COR-L47 (cell line): ENCODE data around the gene ITGAE.
"Not testable (repeated sequence)": the region's sequence is repeated elsewhere in the genome, so short reads cannot be mapped to it uniquely, and the experiment has no call there.

ENCODE experiments used
- DNase-seq: peaks from one replicate; lab custom pipeline; 2025; lab: John Stamatoyannopoulos, UW

Gene ITGAE

DNA sequence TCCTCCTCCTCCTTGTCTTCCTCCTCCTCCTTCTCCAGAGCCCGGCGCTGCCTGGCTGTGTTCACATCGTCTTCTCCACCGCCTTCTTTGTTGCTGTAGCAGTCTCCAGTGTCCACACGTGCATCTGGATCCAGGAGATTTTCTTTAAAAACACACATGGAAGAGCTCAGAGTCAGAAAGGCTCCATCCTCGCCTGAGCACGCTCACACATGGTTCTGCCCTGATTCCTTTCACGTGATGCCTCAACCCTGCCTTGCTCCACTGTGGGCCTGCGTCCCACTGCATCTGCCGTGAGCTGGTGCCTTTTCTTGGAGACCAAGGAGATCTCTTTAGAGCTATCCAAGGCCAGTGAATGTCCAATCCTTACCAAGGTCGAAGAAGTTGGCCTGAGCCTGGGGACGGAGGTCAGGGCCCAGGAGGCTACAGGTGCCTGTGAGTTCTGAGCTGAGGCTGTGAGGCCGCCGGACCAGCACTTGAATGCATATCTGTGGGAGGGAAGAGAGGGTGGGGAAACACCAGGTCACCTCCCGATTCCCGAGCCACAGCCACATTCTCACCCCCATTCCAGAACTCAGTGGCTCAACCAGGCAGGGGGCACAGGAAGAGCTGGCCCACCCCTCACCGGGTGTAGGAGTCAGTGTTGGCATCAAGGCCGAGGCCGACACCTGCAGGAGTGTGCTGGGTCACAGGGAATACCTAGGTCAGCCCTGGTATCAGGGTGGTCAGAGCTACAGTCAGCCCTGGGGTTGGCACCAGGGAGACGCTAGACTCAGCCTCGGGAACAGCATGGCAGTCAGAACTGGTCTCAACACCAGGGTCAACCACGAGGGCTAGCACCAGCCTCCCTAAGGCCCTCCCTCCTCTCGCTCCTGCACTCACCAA lies 39.7 kb downstream of the ITGAE start:
- DNase-seq, result no peak

DNA sequence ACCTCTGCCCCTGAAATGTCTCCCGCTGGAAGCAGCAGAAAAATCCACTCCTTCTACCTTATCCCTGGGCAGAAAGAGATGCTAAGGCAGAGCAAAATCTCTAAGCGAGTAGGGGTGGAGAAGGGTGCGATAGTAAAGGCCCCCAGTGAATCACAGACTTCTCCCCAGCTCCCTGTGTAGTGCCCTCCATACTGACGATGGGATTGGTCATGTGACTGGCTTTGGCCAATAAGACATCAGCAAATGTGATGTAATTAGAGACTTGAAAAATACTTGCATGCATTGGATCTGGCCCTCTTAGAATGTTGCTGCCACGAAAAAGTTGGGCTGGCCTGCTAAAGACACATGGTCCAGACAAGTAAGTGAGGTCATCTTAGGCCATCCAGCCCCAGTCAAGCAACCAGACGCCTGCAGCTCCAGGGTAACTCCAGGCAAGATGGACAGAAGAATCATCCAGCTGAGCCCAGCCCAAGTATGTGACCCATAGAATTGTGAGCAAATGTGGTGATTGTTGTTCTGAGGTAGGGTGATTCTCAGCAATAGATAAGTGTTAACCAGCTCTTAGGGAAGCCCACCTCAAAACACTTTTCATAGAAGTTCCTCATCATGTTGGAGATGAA lies 41.3 kb downstream of the ITGAE start:
- DNase-seq, result no peak

DNA sequence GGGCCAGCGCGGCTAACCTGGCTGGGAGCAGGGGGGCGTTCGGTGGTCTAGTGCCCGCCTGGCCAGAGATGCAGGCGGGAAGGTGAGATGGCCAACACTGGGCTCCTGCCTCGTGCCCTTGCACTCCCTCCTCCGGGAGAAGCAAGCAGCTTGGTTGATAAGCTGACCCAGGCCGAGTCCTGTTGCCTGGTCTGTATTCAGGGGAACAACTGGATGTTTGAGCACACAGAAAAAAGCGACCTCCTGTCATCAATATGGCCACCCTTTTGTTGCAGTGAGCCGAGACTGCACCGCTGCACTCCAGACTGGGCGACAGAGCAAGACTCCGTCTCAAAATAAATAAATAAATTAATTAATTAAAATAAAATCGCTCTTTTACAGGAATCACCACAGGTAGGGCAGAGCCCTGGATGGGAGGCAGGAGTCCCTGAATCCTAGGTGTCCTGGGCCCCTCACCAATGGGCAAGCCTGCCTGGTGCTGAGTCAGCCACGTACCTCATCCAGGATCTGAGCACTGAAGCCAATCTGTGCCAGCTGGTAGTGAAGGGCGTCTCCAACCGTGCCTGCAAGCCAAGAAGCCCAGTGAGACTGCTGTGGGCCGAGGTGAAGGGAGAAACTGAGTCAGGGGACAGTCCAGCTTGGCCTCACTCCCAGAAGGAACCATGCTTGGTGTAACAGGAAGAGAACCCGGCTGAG lies 45.5 kb downstream of the ITGAE start:
- DNase-seq, result no peak

DNA sequence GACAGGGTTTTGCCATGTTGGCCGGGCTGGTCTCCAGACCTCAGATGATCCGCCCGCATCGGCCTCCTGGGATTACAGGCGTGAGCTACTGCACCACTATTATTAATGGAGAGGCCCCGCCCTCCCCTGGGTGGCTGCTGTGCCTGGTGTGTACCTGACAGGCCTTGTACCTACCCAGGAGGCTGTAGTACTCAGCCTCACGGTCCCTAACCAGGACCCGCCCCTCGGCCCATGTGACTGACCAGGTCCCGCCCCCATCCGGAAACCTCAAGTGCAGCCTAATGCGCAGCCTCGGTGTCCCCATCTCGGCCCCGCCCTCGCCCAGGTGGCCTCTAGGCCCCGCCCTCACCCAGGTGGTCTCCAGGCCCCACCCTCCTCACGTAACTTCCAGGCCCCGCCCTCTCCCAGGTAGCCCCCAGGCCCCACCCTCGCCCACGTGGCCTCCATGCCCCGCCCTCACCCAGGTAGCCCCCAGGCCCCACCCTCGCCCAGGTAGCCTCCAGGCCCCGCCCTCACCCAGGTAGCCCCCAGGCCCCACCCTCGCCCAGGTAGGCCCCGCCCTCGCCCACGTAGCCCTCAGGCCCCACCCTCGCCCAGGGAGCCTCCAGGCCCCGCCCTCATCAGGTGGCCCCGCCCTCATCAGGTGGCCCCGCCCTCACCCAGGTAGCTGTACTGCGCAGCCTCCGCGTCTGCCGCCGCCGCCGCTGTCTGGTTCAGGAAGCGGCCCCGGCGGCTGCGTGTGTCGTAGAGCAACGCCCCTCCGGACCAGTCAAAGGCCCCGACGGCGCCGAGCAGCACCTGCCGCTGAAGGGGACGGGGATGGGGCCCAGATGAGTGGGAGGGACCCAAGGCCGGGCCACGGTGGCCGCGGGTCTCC lies 46.3 kb downstream of the ITGAE start:
- peak; percentile 78 for DNase-seq

DNA sequence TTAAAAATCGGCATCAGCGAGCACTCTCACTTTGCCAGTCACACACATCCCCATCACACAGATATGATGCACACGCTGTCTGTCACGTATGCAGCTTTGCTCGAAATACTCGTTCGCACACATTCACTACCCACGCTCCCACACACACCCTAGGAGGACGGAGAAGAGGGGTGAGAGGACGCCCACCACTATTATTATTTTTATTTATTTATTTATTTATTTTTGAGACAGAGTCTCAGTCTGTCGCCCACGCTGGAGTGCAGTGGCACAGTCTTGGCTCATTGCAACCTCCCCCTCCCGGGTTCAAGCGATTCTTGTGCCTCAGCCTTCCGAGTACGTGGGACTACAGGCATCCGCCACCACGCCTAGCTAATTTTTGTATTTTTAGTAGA lies 46.9 kb downstream of the ITGAE start:
- DNase-seq, result no peak

DNA sequence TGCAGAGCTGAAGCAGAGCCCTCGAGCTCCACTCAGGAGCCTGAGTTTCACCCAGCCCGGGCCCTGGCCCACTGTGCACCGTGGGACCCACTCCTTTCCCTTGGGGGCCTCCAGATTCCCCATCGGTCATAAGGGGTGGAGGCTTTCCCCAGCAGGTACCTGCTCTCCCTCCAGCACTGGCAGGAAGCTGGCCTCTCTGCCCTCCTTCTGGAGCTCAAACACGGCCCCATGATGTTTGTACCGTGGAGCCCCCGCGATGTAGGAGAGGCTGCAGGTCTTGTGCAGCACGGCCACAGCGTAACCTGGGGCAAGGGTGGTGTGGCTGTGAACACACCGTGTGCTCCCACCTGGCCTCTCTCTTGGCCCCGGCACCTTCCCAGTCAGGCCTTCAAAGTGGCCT lies 47.4 kb downstream of the ITGAE start:
- DNase-seq, result no peak

DNA sequence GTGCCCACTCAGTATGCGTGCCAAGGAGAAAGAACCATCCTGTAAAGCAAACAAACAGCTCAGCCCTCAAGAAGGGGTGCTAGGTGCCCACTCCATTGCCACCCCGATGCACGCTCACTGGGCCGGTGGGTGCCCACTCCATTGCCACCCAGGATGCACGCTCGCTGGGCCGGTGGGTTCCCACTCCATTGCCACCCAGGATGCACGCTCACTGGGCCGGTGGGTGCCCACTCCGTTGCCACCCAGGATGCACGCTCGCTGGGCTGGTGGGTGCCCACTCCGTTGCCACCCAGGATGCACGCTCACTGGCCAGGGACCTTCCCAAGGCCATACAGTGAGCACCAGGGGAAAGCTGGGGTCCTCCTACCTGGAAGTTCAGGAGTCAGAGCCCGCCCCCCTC lies 49.2 kb downstream of the ITGAE start:
- no peak for DNase-seq

DNA sequence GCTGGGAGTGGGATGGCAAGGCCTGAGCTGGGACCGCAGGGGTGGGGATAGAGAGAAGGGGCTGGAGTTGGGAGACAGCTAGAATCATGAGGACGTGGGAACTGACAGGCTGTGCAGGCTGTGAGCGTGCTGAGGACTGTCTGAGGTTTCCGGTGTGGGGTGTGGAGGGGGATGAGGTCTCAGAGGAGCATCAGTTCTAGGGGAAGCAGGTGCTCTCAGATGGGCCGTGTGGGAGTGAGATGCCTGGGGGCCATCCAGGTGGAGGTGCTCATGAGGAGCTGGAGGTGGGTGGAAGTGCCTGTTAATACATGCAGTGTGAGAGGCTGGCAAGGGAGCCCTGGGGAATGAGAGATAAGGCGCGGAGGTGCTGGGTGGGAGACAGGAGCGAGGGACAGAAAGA lies 50.1 kb downstream of the ITGAE start:
- no peak for DNase-seq

DNA sequence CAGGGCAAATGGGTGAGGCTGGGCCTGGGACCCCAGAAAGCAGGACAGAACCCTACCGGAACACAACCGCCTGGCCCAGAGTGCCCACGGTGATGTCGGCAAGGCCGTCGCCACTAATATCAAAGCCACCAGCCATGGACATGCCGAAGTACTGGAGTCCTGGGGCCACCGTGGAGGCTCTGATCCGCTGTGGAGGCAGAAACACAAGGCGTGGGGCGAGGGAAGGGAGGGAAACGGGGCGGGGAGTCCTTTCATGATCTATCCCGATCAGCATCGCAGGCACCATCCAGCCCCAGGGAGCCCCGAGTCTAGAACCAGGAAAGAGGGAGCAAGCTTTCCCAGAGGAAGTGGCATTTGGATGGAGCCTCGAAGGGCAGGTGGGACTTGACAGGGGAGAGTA lies 50.7 kb downstream of the ITGAE start:
- no peak for DNase-seq

DNA sequence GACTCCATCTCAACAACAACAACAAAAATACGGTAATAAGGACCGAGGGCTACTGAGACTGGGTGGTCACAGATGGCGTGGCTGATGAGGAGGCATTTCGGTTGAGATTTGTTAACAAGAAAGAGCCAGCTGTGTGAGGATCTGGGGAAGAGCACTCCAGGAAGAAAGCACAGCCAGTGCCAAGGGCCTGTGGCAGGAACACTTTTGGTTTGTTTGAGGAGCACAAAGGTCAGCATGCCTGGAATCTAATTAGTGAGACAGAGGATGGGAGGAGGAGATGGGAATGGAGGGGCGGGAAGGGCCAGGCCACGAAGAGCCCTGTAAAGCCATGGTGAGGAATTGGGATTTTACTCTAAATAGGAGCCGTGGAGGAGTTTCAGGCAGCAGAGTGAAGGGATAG lies 52.4 kb downstream of the ITGAE start:
- no peak for DNase-seq

DNA sequence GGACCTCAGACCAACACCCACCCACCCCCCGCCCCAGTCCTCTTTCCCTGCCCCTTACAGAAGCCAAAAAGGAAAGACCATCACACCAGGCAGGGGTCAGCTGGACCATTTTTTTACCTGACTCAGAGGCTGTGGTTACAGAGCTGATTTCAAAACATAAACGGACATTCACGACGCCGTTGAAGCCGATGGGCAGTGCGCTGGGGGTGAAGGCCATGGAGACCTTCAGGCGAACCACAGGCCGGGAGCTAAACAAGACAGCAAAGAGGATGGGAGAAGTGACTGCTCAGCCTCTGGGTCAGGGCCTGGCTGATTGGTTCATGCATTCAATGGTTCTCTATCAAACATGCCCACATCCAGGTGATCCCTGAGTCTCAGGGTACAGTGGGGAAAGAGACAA lies 53.2 kb downstream of the ITGAE start:
- no peak for DNase-seq

DNA sequence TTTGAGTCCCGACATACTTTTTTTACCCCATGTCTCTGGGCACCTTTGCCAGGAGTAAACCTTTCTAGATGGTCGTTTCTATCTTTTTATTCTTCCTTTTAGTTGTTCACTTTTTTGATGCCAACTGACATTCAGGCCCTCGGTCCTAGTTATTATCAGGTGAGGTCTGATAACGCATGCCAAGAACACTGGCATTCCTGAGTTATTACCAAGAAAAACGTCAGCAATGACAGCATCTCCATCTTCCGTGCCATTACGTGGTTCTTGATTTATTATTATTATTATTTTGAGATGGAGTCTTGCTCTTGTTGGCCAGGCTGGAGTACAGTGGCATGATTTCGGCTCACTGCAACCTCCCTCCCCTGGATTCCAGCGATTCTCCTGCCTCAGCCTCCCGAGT lies 55.9 kb downstream of the ITGAE start:
- no peak for DNase-seq

DNA sequence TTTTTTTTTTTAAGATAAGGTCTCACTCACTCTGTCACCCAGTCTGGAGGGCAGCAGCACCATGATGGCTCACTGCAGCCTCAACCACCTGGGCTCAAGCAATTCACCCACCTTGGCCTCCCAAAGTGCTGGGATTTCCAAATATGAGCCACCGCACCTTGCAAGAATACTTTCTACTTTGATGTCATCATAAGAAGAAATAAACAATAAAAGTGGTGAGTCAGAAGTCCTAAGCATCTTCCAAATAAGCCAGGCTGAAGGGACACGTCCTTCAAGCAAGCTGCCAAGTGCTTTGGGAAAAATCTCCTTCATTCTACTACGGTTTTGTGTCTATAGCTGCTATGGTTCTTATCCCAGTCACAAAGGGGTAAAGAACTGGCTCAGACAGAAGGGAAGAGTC lies 57.0 kb downstream of the ITGAE start:
- no peak for DNase-seq

DNA sequence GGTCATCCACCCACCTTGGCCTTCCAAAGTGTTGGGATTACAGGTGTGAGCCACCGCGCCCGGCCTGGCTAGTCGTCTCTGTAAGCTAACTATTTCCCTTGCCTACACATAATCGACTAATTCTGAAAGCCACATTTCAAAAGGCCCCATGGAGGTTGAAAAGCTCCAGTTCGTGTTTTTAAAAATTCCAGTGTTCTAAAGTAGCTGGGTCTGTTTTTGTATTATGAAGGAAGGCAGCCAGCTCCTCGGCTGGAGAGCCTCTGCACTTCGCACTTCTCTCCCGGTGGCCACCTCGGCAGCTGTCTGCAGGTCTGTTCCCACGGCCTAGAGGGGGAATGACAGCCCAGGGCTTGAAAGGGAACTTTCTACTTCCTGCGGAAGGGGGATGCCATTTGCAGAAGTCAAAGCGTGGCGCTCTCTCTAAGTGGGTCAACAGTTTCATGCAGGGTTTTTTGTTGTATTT lies 60.3 kb downstream of the ITGAE start:
- no peak for DNase-seq

DNA sequence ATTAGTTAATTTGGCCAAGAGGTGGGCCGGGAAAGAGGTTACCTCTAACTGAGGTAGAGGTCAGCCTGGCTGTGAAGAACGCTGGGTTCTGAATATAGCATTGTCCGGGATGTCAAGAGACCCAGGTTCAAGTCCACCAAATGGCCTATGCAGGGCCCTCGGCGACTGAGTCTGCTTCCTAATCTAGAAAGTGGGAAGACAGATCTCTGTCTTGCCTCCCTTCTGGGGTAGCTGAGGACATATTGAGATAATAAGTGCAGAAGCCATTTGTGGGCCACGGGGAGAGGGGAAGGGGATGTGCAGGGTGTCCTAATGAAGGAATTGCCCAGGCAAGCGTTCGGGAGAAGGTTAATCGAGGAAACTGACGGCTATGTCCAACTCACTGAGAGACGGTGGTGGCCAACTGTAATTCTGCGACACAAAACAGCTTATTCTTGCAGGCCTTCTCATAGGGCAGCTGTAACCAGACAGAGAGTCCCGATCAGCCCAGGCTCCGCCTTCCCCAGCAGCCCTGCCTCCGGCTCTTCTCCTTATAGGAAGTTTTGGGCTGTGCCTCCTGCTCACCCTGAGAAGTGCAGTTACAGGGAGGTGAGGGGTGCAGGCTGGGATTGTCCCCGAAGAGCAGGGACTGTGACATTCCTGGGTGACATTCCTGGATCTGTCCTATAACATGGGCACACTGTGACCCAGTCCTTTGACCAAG lies 61.4 kb downstream of the ITGAE start:
- DNase-seq, result no peak

DNA sequence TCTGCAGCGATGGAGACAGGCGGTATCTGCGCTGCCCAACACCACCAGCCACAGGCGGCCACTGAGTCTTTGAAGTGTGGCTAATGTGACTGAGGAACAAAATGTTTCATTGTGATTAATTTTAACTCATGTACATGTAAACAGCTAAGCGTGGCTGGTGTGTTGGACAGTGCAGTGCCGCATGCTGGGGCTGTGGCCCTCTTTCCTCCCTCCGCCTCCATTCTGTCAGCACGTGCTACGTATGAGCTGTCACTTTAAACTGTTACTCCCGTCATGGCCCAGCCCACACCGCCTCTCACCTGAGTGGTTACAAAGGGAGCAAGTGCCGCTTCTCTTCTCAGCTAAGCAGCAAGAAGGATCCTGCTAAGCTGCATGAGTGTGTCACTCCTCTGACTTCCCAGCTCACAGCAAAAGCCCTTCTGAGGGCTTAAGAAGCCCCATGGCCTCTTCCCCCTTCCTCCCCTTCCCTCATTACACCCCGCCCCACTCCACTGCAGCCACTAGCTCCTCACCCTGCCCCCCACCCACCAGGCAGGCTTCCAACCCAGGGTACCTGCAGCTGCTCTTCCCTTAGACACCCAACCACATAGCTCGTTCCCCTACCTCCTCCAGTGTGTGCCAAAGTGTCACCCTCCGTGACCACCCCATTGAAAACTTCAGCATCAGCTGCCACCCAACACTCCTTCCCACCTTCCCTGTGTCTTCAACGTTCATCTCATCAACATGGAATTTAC lies 62.3 kb downstream of the ITGAE start:
- DNase-seq, result peak; percentile 7

DNA sequence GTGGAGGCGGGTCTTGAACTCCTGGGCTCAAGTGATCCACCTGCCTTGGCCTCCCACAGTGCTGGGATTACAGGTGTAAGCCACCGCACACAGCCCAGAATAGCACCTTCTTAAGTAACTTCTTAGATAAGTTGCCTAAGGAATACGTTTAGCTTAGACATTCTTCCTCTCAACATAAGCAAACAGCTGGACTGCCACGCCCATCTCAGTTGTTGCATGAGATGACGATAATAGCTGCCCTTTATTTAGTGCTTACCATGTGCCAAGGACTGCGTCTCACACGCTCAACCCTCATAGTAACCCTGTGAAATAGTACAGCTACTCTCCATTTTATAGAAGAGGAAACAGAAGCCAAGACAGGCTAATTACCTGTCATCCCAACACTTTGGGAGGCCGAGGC lies 65.5 kb downstream of the ITGAE start:
- no peak for DNase-seq

DNA sequence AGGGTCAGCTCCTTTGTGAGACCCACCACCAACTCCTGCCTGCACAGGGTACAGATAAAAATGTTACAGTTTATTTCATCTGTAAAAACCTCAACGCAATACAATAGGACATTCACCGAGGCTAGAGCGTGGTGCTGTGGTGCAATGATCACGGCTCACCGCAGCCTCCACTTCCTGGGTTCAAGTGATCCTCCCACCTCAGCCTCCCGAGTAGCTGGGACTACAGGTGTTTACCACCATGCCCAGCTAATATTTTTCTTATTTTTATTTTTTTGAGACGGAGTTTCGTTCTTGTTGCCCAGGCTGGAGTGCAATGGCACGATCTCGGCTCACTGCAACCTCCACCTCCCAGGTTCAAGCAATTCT lies 66.1 kb downstream of the ITGAE start:
- DNase-seq, result not testable (repeated sequence)

DNA sequence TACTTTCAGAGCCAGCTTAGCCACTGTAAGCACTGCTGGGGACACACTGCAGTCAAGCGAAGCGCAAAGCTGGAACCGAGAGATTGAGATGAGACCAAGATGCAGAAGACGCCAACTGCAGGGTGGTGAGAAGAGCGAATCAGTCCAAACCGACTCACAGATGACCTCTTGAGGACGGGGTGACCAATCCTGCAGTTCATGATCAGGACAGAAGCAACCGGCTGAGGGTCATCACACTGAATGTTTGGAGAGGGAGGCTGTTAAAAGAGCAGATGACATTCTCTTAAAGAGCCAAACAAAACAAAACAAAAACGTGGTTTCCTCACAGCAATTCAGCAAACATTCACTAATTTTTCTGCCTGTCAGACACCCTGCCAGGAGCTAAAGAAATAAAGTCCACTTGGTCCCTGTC lies 68.8 kb downstream of the ITGAE start:
- DNase-seq, result no peak

DNA sequence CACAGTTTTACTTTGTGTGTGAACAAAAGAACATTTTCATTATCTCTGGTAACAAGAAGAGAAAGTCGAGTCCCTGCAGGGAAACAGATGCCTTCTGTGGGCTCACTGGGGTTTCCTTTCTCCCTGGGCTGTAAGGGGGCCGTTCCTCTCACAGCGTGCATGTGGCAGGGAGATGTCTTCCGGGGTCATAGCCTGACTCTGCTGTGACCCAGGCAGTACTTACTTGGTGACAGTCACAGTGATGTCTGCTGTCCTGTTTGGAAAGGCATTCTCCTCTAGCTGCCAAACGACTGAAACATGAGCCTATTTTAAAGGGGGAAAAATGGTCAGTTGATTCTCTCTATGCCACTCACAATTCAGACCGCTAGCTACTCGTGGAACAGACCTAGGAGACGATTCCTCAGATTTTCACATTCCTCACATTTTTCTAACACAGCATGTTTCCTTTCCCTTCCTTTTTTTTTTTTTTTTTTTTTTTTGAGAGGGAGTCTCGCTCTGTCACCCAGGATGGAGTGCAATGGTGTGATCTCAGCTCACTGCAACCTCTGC lies 70.0 kb downstream of the ITGAE start:
- no peak for DNase-seq
